Karpas-422 (cell line): ENCODE measurements around the gene KAT6B. TPM values are rescaled to one million over a fixed set of nuclear protein-coding genes. Genes with fewer than 3 reads are reported as not detected.

ENCODE experiments used
- DNase-seq: peaks from one replicate; pipeline ENCODE4 v3.0.0-alpha.2; 2015
- H2AFZ ChIP-seq: fragments of 200-600 bp; sonication (generic); 2 replicates; pipeline ENCODE4 v1.6.1; 2014; ENCODE audit warnings: antibody characterized with exemption, low read length, mixed read lengths
- H3K27ac ChIP-seq: fragments of 200-600 bp; sonication (generic); 2 replicates; pipeline ENCODE4 v1.5.1; 2014; ENCODE audit warnings: mild to moderate bottlenecking, low read length, moderate library complexity
- H3K27me3 ChIP-seq: fragments of 200-600 bp; sonication (generic); 2 replicates; pipeline ENCODE4 v1.6.1; 2014; ENCODE audit warnings: low read length, mixed read lengths
- H3K36me3 ChIP-seq: fragments of 200-600 bp; sonication (generic); 2 replicates; pipeline ENCODE4 v1.6.1; 2014; ENCODE audit warnings: low read length, mixed read lengths; ENCODE audit not compliant: insufficient read depth
- H3K4me1 ChIP-seq: fragments of 200-600 bp; sonication (generic); 2 replicates; pipeline ENCODE4 v1.6.1; 2014; ENCODE audit warnings: mild to moderate bottlenecking, low read length, mixed read lengths
- H3K4me2 ChIP-seq: fragments of 200-600 bp; sonication (generic); 2 replicates; pipeline ENCODE4 v1.6.1; 2014; ENCODE audit warnings: low read length, low read depth, mild to moderate bottlenecking; ENCODE audit not compliant: poor library complexity, severe bottlenecking
- H3K4me3 ChIP-seq: fragments of 200-600 bp; sonication (generic); 2 replicates; pipeline ENCODE4 v1.5.1; 2014; ENCODE audit warnings: mild to moderate bottlenecking, antibody characterized with exemption, low read length, mixed read lengths
- H3K79me2 ChIP-seq: fragments of 200-600 bp; sonication (generic); 2 replicates; pipeline ENCODE4 v1.6.1; 2014; ENCODE audit warnings: mild to moderate bottlenecking, low read length, mixed read lengths
- H3K9ac ChIP-seq: fragments of 200-600 bp; sonication (generic); 2 replicates; pipeline ENCODE4 v1.6.0; 2014; ENCODE audit warnings: low read length
- H3K9me2 ChIP-seq: fragments of 200-600 bp; sonication (generic), shearing (Covaris generic); replicated peaks from 2 replicates; pipeline ENCODE4 v1.6.0; 2014; ENCODE audit warnings: mild to moderate bottlenecking, low read length, moderate library complexity; ENCODE audit not compliant: insufficient read depth
- H3K9me3 ChIP-seq: fragments of 300-700, 200-600 bp; sonication (generic); 2 replicates; pipeline ENCODE4 v1.6.1; 2014; ENCODE audit warnings: low read length, mixed read lengths
- H4K20me1 ChIP-seq: fragments of 200-600 bp; sonication (generic); 2 replicates; pipeline ENCODE4 v1.6.1; 2014; ENCODE audit warnings: mild to moderate bottlenecking, antibody characterized with exemption, low read length, low read depth; ENCODE audit not compliant: insufficient read depth
- total RNA-seq: library from RNA; depleted of rRNA; stranded (reverse); fragments of >200 nt; shearing (Covaris generic); gene quantifications from 2 replicates; pipeline ENCODE4 v1.2.3, GENCODE V29; 2014; ENCODE audit warnings: low replicate concordance

The KAT6B gene
- total RNA-seq, 1 experiment from 2014 or later: 73.6 TPM

DNA sequence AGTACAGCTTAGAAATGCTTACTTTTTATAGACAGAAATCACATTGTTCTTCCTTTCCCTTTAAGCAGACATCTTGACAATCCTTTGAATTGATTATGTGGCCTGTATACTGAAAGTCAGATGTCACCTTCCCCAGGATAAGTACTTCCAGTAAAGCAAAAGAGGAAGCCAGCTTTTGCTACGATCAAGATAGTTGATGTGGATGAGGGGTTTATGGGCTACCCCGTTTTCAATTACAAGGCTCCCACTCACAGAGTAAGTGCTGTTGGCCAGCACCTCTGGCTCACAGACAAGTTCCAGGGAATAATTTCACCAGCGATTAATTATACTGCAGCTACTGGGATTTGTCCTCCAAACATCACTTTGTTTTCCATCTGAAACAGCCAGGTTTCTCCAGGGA lies 189.9 kb downstream of the KAT6B start:
- Histone ChIP-seq H3K79me2 (peaks cover 11% of the 10 kb centered on the region), H3K9me3 (no peaks in the 10 kb centered on the region), H3K9me2 (no peaks in the 10 kb centered on the region), H3K4me2 (no peak overlapping the region), H3K36me3 (0 out of 2 replicates have a peak, but pooled peaks cover 4% of the 10 kb centered on the region), H3K27ac (no peak overlapping the region), H3K4me1 (peaks cover 72% of the 10 kb centered on the region), H3K27me3 (no peaks in the 10 kb centered on the region), H4K20me1 (no peaks in the 10 kb centered on the region), H2AFZ (no peak overlapping the region), H3K4me3 (no peak overlapping the region), H3K9ac (no peak overlapping the region)
- no peak for DNase-seq

DNA sequence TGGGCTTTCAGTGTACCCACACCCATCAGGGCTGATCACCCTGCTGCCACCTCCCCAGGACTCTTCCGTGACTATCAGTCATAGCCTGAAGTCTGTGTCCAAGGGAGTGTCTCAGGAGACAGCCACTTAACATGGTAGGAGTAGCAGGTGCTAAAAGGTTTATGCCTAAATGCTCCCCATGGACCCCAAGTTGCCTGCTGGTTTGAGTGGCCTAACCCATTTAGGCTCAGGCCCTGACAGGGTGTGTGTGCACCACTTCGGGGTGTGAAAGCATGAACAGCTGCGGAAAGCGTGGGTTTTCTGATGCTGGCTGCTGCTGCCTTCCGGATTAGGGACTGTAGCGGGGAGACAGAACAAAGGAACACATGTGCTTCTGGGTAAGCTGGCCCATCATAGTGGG lies 191.9 kb downstream of the KAT6B start:
- Histone ChIP-seq H3K79me2 (peaks cover 7% of the 10 kb centered on the region; the same call in 1 of the 2 replicates), H3K36me3 (peaks cover 4% of the 10 kb centered on the region; the same call in 1 of the 2 replicates), H3K9me3 (no peaks in the 10 kb centered on the region), H3K4me2 (peak overlapping the region; percentile 13), H3K9me2 (no peaks in the 10 kb centered on the region), H2AFZ (no peak overlapping the region), H3K27ac (peak overlapping the region; percentile 58), H3K4me3 (no peak overlapping the region), H3K27me3 (no peaks in the 10 kb centered on the region), H3K9ac (0 out of 2 replicates have a peak overlapping the region, but pooled peaks have one; percentile 4), H3K4me1 (peaks cover 75% of the 10 kb centered on the region), H4K20me1 (no peaks in the 10 kb centered on the region)
- no peak for DNase-seq

DNA sequence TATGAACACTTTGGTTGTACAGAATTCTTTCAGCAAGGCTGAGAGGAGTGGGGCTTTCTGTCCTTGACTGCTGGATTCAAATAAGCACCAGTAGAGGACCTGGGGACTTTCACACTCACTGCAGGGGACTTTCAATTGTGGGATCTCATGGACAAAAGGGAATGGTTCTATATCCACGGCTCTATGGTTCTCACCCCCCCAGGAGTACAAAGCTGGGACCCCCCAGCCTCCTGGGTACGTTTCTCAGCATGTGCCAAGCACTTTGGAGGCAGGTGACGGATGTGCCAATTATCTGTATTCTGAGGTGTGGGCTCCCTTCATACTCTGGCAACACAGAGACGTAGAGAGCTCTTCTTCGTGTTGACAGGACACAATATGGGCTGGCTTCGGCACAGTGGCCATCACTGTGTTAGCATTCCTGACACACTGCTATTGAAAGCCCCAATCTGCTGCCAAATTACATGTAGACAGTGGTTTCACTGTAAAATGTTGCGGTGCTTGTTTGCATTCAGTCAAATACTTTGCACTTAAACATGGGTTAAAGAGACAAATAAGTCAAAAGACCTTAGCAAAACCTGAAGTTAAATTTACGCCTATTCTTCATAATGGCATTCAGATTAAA lies 192.4 kb downstream of the KAT6B start:
- no peak for DNase-seq
- Histone ChIP-seq H3K27ac (peak overlapping the region; percentile 58), H3K4me3 (no peak overlapping the region; the same call in 1 of the 2 replicates), H3K9ac (0 out of 2 replicates have a peak overlapping the region, but pooled peaks have one; percentile 4), H3K4me2 (peak overlapping the region; percentile 13), H3K4me1 (peaks cover 69% of the 10 kb centered on the region), H2AFZ (no peak overlapping the region), H3K36me3 (peaks cover 4% of the 10 kb centered on the region; the same call in 1 of the 2 replicates), H3K27me3 (no peaks in the 10 kb centered on the region), H3K9me3 (no peaks in the 10 kb centered on the region), H4K20me1 (no peaks in the 10 kb centered on the region), H3K9me2 (no peaks in the 10 kb centered on the region), H3K79me2 (peaks cover 3% of the 10 kb centered on the region; the same call in 1 of the 2 replicates)

DNA sequence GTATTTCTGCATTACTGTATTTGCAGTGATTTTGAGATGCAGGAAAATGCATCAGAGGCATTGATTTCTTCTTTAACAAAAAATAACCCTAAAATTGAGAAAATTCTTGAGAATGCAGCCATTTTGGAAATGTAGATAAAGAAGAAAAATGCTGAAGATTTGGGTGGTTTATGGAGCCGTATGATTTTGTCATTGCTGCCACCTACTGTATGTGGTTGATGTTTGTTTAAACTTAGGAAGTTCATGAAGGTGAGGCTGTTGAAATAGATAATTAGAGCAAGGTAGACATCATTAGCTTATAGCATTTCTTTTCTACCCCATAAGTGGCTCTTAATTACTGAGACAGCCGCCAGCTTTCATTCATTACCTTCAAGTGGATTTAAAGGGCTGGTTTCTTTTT lies 193.0 kb downstream of the KAT6B start:
- peak; percentile 78 for DNase-seq
- peak overlapping the region; percentile 58 for H3K27ac ChIP-seq
- H3K27me3 ChIP-seq: no peaks in the 10 kb centered on the region
- H3K79me2 ChIP-seq: no peaks in the 10 kb centered on the region
- H3K4me1 ChIP-seq: peaks cover 64% of the 10 kb centered on the region
- H4K20me1 ChIP-seq: no peaks in the 10 kb centered on the region
- H3K4me3 ChIP-seq: no peak overlapping the region; the same call in 1 of the 2 replicates
- peaks cover 6% of the 10 kb centered on the region; the same call in 1 of the 2 replicates for H3K36me3 ChIP-seq
- no peak overlapping the region for H2AFZ ChIP-seq
- H3K9ac ChIP-seq: 0 out of 2 replicates have a peak overlapping the region, but pooled peaks have one; percentile 4
- peak overlapping the region; percentile 13 for H3K4me2 ChIP-seq
- no peaks in the 10 kb centered on the region for H3K9me3 ChIP-seq
- H3K9me2 ChIP-seq: no peaks in the 10 kb centered on the region

DNA sequence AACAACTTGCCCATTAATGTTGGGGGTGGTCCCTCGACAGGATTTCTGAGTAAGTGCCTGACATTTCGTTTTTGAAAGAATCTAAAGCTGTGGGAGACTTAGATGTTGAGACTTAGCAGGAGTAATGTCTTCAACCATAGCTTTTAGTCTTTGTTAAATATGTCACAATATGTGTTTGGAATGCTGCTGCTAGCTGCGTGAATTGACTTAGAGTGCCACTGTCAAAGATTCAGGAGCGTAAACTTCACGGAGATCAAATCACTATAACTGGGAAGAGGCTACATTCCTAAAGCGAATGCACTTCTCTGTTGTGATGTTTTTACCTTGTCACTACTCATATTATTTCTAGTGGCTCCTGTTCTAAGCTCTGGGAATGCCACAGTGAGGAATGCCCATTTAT lies 193.8 kb downstream of the KAT6B start:
- Histone ChIP-seq H3K79me2 (no peaks in the 10 kb centered on the region), H3K9me2 (no peaks in the 10 kb centered on the region), H3K4me3 (no peak overlapping the region), H3K9me3 (no peaks in the 10 kb centered on the region), H3K4me1 (peaks cover 56% of the 10 kb centered on the region), H3K36me3 (peaks cover 14% of the 10 kb centered on the region; the same call in 1 of the 2 replicates), H4K20me1 (no peaks in the 10 kb centered on the region), H3K4me2 (no peak overlapping the region), H3K9ac (no peak overlapping the region), H3K27ac (no peak overlapping the region), H2AFZ (no peak overlapping the region), H3K27me3 (no peaks in the 10 kb centered on the region)
- no peak for DNase-seq

DNA sequence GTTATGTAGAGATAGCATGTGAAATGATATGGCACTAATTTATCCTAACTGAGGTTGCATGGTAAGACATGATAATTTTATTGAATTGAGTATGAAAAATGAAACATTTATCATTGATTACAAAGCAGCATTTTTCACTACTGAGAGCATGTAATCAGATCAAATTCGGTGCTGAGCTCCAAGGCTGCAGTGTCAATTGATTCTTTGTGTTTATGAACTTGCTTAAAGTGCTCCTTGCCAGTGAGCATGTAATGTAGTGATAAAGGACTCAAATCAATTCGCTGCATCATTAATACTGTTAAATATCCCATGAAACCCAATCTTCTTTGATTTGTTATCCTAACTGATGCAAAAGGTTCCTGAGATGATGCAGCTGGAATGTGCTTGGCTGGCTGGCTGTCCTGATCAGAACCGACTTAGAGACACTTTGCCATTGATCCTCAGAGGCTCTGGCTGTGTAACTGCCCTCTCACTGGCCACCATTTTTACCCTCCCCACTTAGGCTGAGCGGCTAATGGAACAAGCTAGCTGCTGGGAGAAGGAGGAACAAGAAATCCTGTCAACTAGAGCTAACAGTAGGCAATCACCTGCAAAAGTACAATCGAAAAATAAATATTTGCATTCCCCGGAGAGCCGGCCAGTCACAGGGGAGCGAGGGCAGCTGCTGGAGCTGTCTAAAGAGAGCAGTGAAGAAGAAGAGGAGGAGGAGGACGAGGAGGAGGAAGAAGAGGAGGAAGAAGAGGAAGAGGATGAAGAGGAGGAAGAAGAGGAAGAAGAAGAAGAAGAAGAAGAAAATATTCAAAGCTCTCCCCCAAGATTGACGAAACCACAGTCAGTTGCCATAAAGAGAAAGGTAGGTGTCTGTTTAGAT lies 195.2 kb downstream of the KAT6B start:
- Histone ChIP-seq H3K4me2 (peak overlapping the region; percentile 52), H3K36me3 (peaks cover 23% of the 10 kb centered on the region; the same call in 1 of the 2 replicates)

DNA sequence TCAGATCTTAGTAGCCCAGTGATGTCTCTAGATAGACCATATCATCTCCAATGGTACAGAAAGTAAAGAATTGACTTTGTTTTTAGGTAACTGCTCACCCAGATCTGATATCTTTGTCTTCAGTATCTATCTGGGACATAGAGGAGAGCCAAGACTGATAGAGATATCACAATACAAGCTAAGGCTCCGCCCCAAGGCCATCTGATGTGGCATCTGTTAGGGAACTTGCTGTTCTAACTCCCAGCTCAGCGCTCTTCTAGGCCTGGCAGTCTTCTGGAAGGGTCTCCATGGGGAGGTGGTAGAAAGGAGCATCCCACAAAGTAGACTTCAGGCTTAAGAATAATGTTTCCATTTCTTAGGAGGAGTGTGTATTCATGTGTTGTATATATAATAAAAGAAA lies 196.7 kb downstream of the KAT6B start:
- no peaks in the 10 kb centered on the region for H3K9me2 ChIP-seq
- H2AFZ ChIP-seq: no peak overlapping the region
- H3K27me3 ChIP-seq: no peaks in the 10 kb centered on the region
- H3K36me3 ChIP-seq: peaks cover 29% of the 10 kb centered on the region; the same call in 1 of the 2 replicates
- no peak overlapping the region for H3K4me3 ChIP-seq
- no peaks in the 10 kb centered on the region for H3K79me2 ChIP-seq
- H3K9ac ChIP-seq: no peak overlapping the region
- H3K9me3 ChIP-seq: no peaks in the 10 kb centered on the region
- no peaks in the 10 kb centered on the region for H4K20me1 ChIP-seq
- DNase-seq: no peak
- H3K27ac ChIP-seq: no peak overlapping the region
- H3K4me1 ChIP-seq: peaks cover 35% of the 10 kb centered on the region
- H3K4me2 ChIP-seq: no peak overlapping the region

More for the DNA sequence above, 195.2 kb downstream of the KAT6B start:
- H4K20me1 ChIP-seq: no peaks in the 10 kb centered on the region
- peaks cover 44% of the 10 kb centered on the region for H3K4me1 ChIP-seq
- no peaks in the 10 kb centered on the region for H3K79me2 ChIP-seq
- H3K9ac ChIP-seq: peak overlapping the region; percentile 40
- H2AFZ ChIP-seq: no peak overlapping the region
- H3K9me3 ChIP-seq: no peaks in the 10 kb centered on the region
- peak overlapping the region; percentile 37; the same call in 1 of the 2 replicates for H3K4me3 ChIP-seq
- no peaks in the 10 kb centered on the region for H3K27me3 ChIP-seq
- peak overlapping the region; percentile 72 for H3K27ac ChIP-seq
- no peak for DNase-seq
- H3K9me2 ChIP-seq: no peaks in the 10 kb centered on the region

DNA sequence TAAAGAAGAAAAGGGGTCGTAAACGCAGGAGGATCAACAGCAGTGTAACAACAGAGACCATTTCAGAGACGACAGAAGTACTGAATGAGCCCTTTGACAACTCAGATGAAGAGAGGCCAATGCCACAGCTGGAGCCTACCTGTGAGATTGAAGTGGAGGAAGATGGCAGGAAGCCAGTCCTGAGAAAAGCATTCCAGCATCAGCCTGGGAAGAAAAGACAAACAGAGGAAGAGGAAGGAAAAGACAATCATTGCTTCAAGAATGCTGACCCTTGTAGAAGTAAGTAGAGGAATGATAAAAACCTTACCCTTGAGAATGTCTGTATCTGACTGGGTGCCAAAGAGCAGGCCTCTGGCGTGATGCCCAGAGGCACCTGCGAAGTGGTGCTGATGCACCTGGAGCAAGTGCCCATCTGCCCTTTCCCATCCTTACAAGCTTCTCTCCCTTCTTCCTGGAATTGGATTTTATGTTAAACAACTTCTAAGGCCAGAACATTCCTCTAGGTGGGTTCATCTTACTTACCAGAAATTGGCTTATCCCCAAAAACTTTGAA lies 198.6 kb downstream of the KAT6B start:
- no peak overlapping the region for H3K27ac ChIP-seq
- H3K4me1 ChIP-seq: peaks cover 19% of the 10 kb centered on the region
- no peaks in the 10 kb centered on the region for H3K9me2 ChIP-seq
- H3K79me2 ChIP-seq: no peaks in the 10 kb centered on the region
- no peak overlapping the region for H3K4me3 ChIP-seq
- no peaks in the 10 kb centered on the region for H3K9me3 ChIP-seq
- no peak overlapping the region for H3K9ac ChIP-seq
- H3K27me3 ChIP-seq: no peaks in the 10 kb centered on the region
- H4K20me1 ChIP-seq: no peaks in the 10 kb centered on the region
- no peak overlapping the region for H2AFZ ChIP-seq
- H3K36me3 ChIP-seq: peaks cover 39% of the 10 kb centered on the region; the same call in 1 of the 2 replicates
- H3K4me2 ChIP-seq: no peak overlapping the region
- DNase-seq: no peak
